Ovary (tissue), 3 donors: ENCODE measurements around the gene TEX2.

Source experiments
- EP300 ChIP-seq: sonication (generic); formaldehyde crosslinking; IDR thresholded peaks from one replicate; pipeline ENCODE4 v1.6.1; 2017; ENCODE audit warnings: antibody characterized with exemption
- POLR2A ChIP-seq: fragments of 450-650 bp; IDR thresholded peaks from one replicate; pipeline ENCODE4 v1.6.1; 2017; ENCODE audit warnings: antibody characterized with exemption, mild to moderate bottlenecking, moderate library complexity
- TF ChIP-seq, protein P1 (sequence below), 3 donors: fragments of 450-650 bp in 2 of 3; fragments of 200-600 bp in 1 of 3; IDR thresholded peaks; one replicate each; pipeline versions ENCODE4 v1.5.1 to v1.8.0; 2016 to 2022; ENCODE audit warnings: antibody characterized with exemption in 3 of 3, mild to moderate bottlenecking in 1 of 3
- donor health status: DM: no; HTN: no; CAD: no.

DNA sequence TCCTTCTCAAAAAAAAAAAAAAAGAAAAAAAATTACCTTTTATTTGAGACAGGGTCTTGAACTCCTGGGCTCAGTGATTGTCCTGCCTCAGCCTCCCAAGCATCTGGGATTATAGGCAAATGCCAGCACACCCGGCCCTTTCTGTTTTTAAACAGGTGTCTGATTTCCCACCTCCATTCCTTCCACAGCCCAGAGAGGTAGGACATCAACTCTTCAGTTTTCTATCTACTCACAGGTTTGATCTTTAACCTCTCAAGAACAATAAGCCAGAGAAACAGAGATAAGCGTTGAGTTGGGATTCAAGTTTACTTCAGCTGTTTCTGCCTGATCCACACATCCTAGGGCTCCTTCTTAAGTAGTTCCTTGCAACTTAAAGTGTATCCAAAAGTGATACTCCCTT lies 41.5 kb upstream of the TEX2 start:
- no peak for TF ChIP-seq POLR2A
- TF ChIP-seq, protein P1, sequence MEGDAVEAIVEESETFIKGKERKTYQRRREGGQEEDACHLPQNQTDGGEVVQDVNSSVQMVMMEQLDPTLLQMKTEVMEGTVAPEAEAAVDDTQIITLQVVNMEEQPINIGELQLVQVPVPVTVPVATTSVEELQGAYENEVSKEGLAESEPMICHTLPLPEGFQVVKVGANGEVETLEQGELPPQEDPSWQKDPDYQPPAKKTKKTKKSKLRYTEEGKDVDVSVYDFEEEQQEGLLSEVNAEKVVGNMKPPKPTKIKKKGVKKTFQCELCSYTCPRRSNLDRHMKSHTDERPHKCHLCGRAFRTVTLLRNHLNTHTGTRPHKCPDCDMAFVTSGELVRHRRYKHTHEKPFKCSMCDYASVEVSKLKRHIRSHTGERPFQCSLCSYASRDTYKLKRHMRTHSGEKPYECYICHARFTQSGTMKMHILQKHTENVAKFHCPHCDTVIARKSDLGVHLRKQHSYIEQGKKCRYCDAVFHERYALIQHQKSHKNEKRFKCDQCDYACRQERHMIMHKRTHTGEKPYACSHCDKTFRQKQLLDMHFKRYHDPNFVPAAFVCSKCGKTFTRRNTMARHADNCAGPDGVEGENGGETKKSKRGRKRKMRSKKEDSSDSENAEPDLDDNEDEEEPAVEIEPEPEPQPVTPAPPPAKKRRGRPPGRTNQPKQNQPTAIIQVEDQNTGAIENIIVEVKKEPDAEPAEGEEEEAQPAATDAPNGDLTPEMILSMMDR (IDR thresholded peaks at IDR 0.05) = no peak
- TF ChIP-seq EP300 = no peak
